HPDE6-E6E7 (cell line): Measurements from ENCODE around the gene MRPS22.
"Not testable (repeated sequence)": the region's sequence is repeated elsewhere in the genome, so short reads cannot be mapped to it uniquely, and the experiment has no call there.

ENCODE experiments used
- DNase-seq: peaks from one replicate; pipeline ENCODE4 v3.0.0; 2011; ENCODE audit warnings: missing footprints; ENCODE audit errors: extremely low spot score

MRPS22 gene

GRCh38 chr3:139394116-139394515, 50.3 kb downstream of the MRPS22 start:
- no peak for DNase-seq

- no peak for DNase-seq
Observed at GRCh38 chr3:139396707-139397106, 52.9 kb downstream of the MRPS22 start.

- not testable (repeated sequence) for DNase-seq
Observed at GRCh38 chr3:139401155-139401554, 57.3 kb downstream of the MRPS22 start.
